CD4-positive, alpha-beta T cell (primary cell): ENCODE data around the gene HLA-A. TPM values are rescaled to one million over a fixed set of nuclear protein-coding genes. Genes with fewer than 3 reads are reported as not detected.
"Not testable (repeated sequence)": the region's sequence is repeated elsewhere in the genome, so short reads cannot be mapped to it uniquely, and the experiment has no call there.

Experiments used
- ATAC-seq: fragments of 200-7000 bp; cut with Tn5 transposase; one replicate; pipeline ENCODE4 v1.10.0; 2022; ENCODE audit warnings: mild to moderate bottlenecking; ENCODE audit not compliant: poor library complexity
- CTCF ChIA-PET: fragments of 350-600 bp; sonication (Branson Sonifier 250); formaldehyde crosslinking; loops from one replicate; lab custom pipeline; 2021; ENCODE audit warnings: antibody characterized with exemption, inconsistent platforms; lab: Charles Lee
- POLR2A ChIA-PET: fragments of 350-600 bp; sonication (Branson Sonifier 250); formaldehyde crosslinking; loops from one replicate; lab custom pipeline; 2021; ENCODE audit warnings: antibody characterized with exemption, inconsistent platforms; lab: Charles Lee
- DNase-seq, 14 experiments: peaks; one replicate each; pipeline ENCODE4 v3.0.0-alpha.2; 2013 to 2020; ENCODE audit warnings: mixed read lengths in 2 of 14
- H3K27ac ChIP-seq, 2 donors: one replicate each; pipeline versions ENCODE4 v1.5.1 to v1.7.0; 2013; ENCODE audit warnings: low read length in 2 of 2, low read depth in 1 of 2, mild to moderate bottlenecking in 1 of 2
- H3K27me3 ChIP-seq, 2 experiments: 1 replicate in 1 of 2; 2 replicates in 1 of 2; pipeline versions ENCODE4 v1.6.1 to v1.7.0; 2013; ENCODE audit warnings: low read length in 2 of 2, control low read depth in 1 of 2, mild to moderate bottlenecking in 1 of 2, moderate library complexity in 1 of 2; ENCODE audit not compliant: insufficient read depth in 2 of 2, control insufficient read depth in 1 of 2
- H3K36me3 ChIP-seq: one replicate; pipeline ENCODE4 v1.6.1; 2013; ENCODE audit warnings: low read length, control low read depth; ENCODE audit not compliant: insufficient read depth
- H3K4me1 ChIP-seq: one replicate; pipeline ENCODE4 v1.6.1; 2013; ENCODE audit warnings: low read length, control low read depth; ENCODE audit not compliant: insufficient read depth
- H3K4me3 ChIP-seq: one replicate; pipeline ENCODE4 v1.5.1; 2013; ENCODE audit warnings: mild to moderate bottlenecking, low read length, moderate library complexity
- H3K9me3 ChIP-seq, 2 experiments: 1 replicate in 1 of 2; 2 replicates in 1 of 2; pipeline versions ENCODE4 v1.6.1 to v1.7.0; 2013; ENCODE audit warnings: low read length in 2 of 2, mild to moderate bottlenecking in 2 of 2, control low read depth in 1 of 2, moderate library complexity in 1 of 2; ENCODE audit not compliant: control insufficient read depth in 1 of 2, insufficient read depth in 1 of 2
- H3K27ac Mint-ChIP-seq: one replicate; pipeline ENCODE4 v1.8.0; 2020; ENCODE audit warnings: mixed read lengths
- H3K27me3 Mint-ChIP-seq: one replicate; pipeline ENCODE4 v1.8.0; 2021; ENCODE audit warnings: mixed read lengths
- H3K36me3 Mint-ChIP-seq: one replicate; pipeline ENCODE4 v1.8.0; 2021; ENCODE audit warnings: low read depth, mixed read lengths
- H3K4me1 Mint-ChIP-seq: one replicate; pipeline ENCODE4 v1.8.0; 2021; ENCODE audit warnings: low read depth, mixed read lengths
- H3K4me3 Mint-ChIP-seq: one replicate; pipeline ENCODE4 v1.8.0; 2020; ENCODE audit warnings: mild to moderate bottlenecking, mixed read lengths
- H3K9me3 Mint-ChIP-seq: one replicate; pipeline ENCODE4 v1.8.0; 2020; ENCODE audit warnings: mixed read lengths
- CTCF ChIP-seq: fragments of 200-600 bp; IDR thresholded peaks from one replicate; pipeline ENCODE4 v1.8.0; 2022; ENCODE audit warnings: antibody characterized with exemption, mild to moderate bottlenecking
- intact Hi-C, 2 experiments: fragments of 100-400 bp; cut with DNase I in 1 of 2; cut with micrococcal nuclease in 1 of 2; formaldehyde crosslinking; loops; one replicate each; pipeline versions ENCODE4 v1.15.1 to v1.9.0; 2023 to 2025; cut with DNase I, micrococcal nuclease
- total RNA-seq, 174 experiments: library from RNA in 2 of 174; stranded (reverse) in 2 of 174; gene quantifications; one replicate each; pipeline ENCODE4 v1.2.3 and lab custom pipeline; 2021 to 2026

Gene HLA-A
- total RNA-seq, 2 experiments from 2014 or later, result 1,767 to 1,801 TPM

DNA sequence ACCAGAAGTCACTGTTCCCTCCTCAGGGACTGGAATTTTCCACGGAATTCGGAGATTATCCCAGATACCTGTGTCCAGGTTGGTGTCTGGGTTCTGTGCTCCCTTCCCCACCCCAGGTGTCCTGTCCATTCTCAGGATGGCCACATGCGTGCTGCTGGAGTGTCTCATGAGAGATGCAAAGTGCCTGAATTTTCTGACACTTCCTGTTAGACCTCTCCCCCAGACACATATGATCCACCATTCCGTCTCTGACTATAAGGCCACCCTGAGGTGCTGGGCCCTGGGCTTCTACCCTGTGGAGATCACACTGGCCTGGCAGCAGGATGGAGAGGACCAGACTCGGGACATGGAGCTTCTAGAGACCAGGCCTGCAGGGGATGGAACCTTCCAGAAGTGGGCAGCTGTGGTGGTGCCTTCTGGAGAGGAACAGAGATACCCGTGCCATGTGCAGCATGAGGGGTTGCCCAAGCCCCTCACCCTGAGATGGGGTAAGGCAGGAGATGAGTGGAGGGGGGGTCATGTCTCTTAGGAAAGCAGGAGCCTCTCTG lies 14.4 kb upstream of the HLA-A start:
- peak overlapping the region; percentile 92 for H3K27ac Mint-ChIP-seq
- Histone ChIP-seq H3K27me3 (no peaks in the 10 kb centered on the region), H3K9me3 (no peaks in the 10 kb centered on the region), H3K27ac (peak overlapping the region; percentile 51 to 87), H3K4me1 (peaks cover 24% of the 10 kb centered on the region), H3K4me3 (no peak overlapping the region), H3K36me3 (no peaks in the 10 kb centered on the region)
- ChIA-PET CTCF (interaction anchor here (1.1 kb wide), 1 partner anchor 14 kb away, joined by 3 read pairs; the partner anchor contains the start of gene HLA-A), POLR2A (interaction anchor here (1.0 to 2.8 kb wide), 4 partner anchors 13 to 179 kb away, joined by 3 to 22 read pairs (median 4); no protein-coding TSS in a partner anchor)
- H3K36me3 Mint-ChIP-seq, result peaks cover 10% of the 10 kb centered on the region
- no peak for ATAC-seq
- no peak for DNase-seq
- no peaks in the 10 kb centered on the region for H3K9me3 Mint-ChIP-seq
- peak overlapping the region; percentile 98 for H3K4me3 Mint-ChIP-seq
- H3K27me3 Mint-ChIP-seq, result no peaks in the 10 kb centered on the region
- TF ChIP-seq CTCF, result no peak
- peaks cover 26% of the 10 kb centered on the region for H3K4me1 Mint-ChIP-seq
- intact Hi-C loops, result loop anchor here (1.0 to 10.0 kb wide), 5 partner anchors 14 to 287 kb away; partner anchors contain the start of genes HLA-A (in 2 of the 2), PPP1R11 (in 1 of the 2) and TRIM26 (in 1 of the 2)

DNA sequence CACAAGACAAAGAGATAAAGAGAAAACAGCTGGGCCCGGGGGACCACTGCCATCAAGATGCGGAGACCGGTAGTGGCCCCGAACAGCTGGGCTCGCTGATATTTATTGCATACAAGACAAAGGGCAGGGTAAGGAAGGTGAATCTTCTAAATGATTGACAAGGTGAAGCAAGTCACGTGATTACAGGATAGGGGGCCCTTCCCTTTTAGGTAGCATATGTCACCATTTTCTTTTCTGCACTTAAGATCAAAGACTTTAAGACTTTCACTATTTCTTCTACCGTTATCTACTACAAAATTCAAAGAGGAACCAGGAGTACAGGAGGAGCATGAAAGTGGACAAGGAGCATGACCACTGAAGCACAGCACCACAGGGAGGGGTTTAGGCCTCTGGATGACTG lies 12.3 kb upstream of the HLA-A start:
- H3K27me3 Mint-ChIP-seq, H3K9me3 Mint-ChIP-seq, H3K36me3 ChIP-seq, ATAC-seq, H3K9me3 ChIP-seq, DNase-seq, POLR2A ChIA-PET, H3K4me3 Mint-ChIP-seq, CTCF ChIA-PET, H3K4me3 ChIP-seq, H3K36me3 Mint-ChIP-seq, H3K27me3 ChIP-seq, H3K27ac Mint-ChIP-seq, intact Hi-C loops, H3K27ac ChIP-seq: not testable (repeated sequence)
- H3K4me1 ChIP-seq, result peaks cover 24% of the 10 kb centered on the region
- H3K4me1 Mint-ChIP-seq, result peaks cover 22% of the 10 kb centered on the region

GRCh38 chr6:29933955-29934354 lies 8.4 kb upstream of the HLA-A start:
- Mint-ChIP-seq H3K4me3 (no peak overlapping the region), H3K9me3 (no peaks in the 10 kb centered on the region), H3K36me3 (no peaks in the 10 kb centered on the region), H3K4me1 (no peaks in the 10 kb centered on the region), H3K27me3 (no peaks in the 10 kb centered on the region), H3K27ac (no peak overlapping the region)
- CTCF ChIA-PET, result no interaction called here
- no peak overlapping the region for H3K27ac ChIP-seq
- no peak overlapping the region for H3K4me3 ChIP-seq
- intact Hi-C loops, result no loop called here
- POLR2A ChIA-PET, result interaction anchor here (0.7 kb wide), 1 partner anchor 12 kb away, joined by 5 read pairs; no protein-coding TSS in a partner anchor
- no peak for TF ChIP-seq CTCF
- ATAC-seq (no peak), DNase-seq (no peak)
- H3K4me1 ChIP-seq, result peaks cover under 1% of the 10 kb centered on the region
- H3K27me3 ChIP-seq, result no peaks in the 10 kb centered on the region
- no peaks in the 10 kb centered on the region for H3K9me3 ChIP-seq
- no peaks in the 10 kb centered on the region for H3K36me3 ChIP-seq
